Hematopoietic multipotent progenitor cell treated with erythropoietin and hydrocortisone succinate and interleukin-3 and kit ligand, for 8 days (in vitro differentiated cells): Measurements from ENCODE around the gene ARL11.

Experiments
- DNase-seq: peaks from one replicate; pipeline ENCODE4 v3.0.0-alpha.2; 2015

The ARL11 gene

DNA sequence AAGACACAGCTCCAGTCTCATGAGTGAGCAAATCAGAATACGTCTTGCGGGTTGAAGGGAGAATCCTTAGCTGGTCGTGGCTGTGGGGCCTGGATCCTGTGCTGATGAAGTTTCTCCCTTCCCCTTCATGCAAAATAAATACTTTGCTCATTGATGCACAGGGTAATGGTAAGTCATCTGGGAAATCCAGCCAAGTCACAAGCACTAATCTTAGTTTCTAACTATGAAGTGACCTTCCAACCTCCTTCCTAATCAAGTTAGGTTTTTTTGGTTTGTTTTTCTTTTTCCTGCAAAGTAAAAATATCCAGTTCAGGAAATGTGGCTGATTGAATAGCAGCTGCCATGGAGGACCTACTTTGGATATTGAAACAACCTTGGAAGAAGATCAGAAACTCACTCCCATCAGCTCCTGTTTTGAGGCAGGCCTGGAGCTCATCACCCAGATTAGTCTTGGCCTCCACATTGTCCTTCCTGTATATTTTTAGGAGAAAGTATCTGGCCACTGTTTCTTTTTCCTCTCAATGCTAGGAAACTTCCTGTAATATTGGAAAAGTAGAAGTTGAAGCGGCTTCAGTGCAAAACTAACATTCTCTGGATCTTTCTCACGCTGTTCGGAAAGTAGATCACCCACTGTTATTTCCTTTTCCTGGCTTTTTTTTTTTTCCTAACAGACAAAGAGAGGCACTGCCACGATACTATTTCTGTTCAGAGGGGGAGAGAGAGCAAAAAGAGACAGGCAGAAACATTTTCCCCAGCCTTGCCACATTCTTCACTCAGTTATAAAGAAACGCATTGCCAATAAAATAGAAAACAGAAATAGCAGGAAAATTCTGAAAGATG is 12.3 kb upstream of the ARL11 start:
- DNase-seq, result no peak

DNA sequence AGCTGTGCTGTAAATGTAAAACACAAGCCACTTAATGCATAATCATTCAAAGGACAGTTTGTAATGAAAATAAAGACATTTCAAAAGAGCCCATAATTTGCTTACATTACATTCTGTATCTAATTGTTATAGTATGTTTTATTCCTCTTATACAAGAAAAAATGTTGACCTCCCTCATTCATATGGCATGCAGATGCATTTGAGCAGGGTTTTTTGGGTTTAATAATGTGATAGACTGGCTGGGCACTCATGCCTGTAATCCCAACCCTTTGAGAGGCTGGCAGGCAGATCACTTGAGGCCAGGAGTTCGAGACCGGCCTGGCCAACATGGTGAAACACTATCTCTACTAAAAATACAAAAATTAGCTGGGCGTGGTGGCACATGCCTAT is 11.6 kb upstream of the ARL11 start:
- no peak for DNase-seq

DNA sequence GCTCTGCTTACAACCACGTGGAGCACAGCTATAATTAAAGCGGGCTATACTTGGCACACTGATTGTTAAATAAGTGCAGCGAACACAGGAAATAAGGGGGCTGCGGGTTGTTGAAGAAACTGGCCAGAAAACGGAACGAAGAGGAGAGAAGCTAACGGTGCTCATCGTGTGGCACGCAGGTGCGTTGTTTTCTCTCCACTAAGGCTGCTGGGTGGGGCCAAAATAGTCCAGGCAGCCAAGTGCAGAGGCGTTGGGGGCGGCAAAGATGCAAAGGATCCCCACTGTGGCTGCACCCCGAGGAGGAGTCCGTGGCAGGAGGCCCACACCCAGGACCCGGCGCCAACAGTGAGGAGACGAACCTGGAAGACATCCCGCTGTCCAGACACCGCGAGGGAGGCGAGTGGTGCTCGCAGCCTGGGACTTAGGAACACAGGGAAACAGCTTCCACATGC is 8.1 kb upstream of the ARL11 start:
- no peak for DNase-seq

DNA sequence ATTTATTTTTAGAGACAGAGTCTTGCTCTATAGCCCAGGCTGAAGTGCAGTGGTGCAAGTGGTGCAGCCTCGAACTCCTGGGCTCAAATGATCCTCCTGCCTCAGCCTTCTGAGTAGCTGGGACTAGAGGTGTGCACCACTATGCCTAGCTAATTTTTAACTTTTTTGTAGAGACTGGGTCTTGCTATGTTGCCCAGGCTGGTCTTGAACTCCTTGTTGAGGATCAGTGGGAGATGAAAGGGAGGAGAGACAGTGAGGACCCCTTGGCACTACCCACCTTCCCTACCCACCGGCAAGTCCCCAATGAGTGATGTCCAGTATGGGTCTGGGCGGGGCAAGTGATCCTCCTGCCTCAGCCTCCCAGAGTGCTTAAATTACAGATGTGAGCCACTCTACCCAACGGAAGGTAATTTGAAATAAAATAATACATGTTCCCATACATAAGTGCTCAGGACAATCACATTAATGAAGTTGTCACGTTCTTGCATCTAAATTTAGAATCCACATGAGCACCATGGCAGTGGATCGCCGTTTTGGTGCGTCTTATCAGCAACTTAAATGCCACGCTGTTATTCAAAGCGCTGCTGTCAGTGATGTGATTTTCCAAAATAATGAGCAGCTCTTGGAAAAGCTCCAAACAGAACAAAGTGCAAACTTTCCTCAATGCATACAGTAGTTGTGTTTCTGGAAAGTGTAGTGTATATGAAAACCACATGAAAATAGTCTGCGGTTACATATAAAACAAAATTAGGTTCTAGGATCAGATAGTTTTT is 5.9 kb upstream of the ARL11 start:
- peak; percentile 49 for DNase-seq

DNA sequence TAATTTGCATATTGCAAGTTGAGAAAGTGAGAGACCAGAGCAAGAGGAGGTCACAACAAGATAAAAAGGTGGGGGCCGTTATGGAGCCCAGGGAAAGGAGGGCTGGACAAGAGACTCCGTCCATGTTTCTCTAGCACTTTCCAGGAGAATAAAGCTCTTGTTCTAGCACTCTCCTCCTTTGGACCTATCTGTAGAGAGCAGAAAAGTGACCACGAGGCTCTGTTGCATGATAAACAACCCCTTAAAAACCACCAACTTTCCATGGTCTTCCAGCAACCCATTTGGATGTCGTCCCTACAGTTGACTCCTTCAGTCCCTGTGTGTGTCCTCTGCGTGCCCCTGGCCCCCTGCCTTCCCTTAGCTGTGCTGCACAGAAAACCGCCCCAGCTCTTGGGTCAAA is 4.1 kb upstream of the ARL11 start:
- peak; percentile 27 for DNase-seq

DNA sequence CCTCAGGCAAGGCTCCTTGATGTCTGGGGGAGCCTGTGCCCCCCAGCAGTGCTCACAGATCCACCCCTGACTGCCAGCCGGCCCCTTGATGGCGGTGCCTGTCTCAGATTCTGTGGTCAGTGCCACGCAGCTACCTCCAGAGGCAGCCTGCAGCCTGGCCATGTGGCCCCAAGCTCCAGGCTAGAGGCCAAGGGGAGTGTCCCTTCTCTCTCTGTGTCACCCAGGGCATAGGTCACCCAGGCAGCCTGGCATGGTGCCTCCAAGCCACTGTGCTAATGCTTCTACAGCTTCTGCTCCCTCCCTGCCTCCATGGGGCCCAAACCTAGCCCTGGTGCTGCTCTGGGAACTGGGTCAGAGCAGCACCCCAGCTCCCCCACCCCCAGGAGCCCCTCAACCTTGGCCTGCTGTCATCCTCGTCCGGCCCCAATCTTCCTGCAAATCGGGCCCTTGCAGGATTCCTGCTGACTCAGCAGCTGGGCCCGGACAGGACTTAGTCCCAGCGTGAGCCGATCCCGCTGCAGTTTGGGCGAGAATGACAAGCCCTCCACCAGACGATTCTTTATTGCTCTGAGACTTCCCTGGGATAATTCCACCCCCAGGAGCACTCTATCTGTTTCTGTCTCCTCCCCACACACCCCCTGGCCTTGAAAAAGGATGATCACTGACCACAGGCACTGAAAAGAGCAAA is 2.8 kb upstream of the ARL11 start:
- peak; percentile 34 for DNase-seq

DNA sequence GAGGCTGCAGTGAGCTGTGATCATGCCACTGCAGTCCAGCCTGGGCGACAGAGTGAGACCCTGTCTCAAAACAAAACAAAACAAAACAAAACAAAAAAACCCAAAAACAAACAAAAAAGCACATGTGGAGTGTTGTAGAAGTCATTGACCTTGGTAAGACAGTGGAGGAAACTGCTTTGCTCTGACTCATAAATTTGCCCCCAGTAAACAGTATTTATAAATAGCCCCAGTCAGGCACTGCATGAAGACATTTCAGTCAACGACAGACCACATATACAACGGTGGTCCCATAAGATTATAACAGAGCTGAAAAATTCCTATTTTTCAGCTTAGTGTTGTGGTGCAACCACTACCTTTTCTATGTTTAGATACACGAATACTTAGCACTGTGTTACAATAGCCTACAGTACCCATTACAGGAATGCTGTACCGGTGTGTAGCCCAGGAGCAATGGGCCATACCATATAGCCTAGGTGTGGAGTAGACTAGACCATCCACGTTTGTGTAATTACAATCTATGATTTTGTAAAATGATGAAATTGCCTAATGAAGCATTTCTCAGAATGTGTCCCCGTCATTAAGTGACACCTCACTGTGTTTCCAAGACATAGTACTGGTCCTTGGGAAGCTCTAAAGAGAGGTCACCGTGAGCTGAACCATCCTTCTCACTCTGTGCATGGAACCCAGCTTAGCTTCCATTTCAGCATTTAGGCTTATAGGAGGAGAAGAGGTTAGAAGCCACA is 1.1 kb downstream of the ARL11 start:
- DNase-seq, result no peak

DNA sequence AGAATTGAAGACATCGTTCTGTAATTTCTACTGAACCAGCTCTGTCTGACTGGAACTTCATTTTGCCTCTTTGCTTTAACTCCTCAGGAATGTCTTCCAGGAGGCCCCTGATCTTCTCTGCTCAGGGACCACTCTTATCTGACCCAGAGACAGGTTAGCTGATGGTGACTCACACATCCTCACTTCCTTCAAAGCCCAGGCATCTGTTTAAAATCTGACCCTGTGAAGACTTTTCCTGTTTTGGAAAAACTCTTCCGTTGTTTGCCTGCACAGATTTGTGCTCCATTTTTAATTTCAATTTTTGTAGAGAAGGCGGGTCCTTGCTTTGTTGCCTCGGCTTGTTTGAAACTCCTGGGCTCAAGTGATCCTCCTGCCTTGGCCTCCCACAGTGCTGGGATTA is 1.6 kb downstream of the ARL11 start:
- no peak for DNase-seq

DNA sequence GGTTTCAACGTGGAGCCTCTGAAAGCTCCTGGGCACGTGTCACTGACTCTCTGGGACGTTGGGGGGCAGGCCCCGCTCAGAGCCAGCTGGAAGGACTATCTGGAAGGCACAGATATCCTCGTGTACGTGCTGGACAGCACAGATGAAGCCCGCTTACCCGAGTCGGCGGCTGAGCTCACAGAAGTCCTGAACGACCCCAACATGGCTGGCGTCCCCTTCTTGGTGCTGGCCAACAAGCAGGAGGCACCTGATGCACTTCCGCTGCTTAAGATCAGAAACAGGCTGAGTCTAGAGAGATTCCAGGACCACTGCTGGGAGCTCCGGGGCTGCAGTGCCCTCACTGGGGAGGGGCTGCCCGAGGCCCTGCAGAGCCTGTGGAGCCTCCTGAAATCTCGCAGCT is 2.3 kb downstream of the ARL11 start:
- no peak for DNase-seq

DNA sequence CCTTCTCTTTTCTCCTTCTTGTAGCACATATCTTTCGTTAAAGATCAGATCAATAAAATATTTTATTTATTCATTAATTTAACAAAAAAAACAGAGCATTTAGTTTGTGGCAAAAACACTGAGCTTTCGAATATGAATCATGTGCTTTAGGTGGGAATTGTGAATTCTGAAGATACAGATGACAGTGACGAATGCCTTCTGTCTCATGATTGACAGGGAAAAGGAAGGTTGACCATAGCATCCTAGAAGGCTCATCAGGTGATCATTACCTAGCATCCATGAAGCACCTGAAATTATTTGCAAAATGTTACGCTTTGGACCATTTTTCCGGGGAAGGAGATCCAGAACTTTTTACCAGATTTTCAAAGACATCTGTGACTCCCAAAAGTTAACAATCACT is 3.8 kb downstream of the ARL11 start:
- no peak for DNase-seq

DNA sequence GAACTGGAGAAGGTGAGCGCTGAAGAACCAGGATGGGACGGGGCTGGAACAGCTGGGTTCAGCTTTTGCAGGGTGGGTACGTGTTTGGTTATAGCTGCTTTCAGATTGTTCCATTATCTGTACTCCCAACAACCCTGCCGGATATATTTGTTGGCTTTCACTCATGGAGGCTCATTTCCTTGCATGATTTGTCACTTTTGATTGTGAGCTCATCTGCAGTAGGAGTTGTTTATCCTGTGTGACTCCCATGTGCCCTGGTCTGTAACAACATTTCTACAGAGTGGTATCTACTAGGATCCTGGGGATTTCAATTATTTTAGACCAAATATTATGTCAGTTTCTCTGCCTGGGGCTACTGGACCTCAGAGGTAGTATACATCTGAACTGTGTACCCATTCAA is 5.4 kb downstream of the ARL11 start:
- DNase-seq, result no peak

DNA sequence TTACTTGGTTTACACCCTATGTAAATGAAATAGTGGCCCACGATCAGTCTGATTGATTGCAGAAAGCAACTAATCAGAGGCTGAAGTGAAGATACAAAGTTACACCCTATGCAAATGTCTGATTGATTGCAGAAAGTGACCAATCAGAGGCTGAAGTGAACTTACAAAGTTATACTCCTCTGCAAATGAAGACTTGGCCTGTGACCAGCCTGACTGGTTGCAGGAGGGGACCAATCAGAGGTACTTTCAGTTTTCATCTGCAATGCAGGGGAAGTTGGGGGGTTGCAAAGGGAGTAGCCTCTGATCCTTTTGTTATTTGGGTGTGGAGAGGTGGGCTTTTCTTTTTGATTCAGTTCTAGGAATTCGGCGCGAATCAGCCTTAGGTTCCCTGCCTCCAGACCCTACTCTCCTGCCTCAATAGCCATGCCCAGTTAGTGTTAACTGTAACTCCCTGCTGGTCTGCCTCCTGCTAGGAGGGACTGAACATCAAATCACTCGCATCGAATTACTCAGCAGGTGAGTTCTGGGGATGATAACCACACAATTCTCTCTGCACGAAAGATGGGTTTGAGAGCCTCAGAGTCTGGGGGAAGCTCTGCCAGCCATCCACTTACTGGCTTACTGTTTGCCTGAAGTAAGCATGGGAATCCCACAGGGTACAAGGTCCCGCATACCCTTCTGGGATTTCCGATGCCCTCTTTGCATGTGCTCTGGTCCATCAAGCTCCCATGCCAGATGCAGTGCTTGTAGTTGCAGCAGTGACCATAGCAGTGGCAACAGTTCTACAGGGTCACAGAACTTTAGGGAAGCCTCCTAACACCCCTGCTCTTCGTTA is 7.5 kb downstream of the ARL11 start:
- DNase-seq, result peak; percentile 43

DNA sequence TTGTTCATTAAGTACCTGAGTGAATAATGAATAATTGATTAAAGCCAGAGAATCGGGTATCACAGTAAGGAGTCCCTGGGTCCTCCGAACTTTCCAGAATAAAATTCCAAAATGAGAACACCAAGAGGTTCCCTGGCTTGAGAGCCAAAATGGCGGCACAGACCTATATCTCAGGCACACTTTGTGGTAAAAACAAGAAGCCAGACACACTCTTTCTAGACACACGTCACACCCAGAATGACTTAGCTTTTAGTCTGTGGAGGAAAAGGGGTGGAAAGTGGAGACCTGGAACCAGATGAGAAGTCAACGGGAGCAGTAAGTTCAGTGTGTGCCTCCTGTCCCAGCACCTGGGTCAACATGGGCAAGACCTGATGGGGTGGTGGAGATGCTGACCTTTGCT is 8.4 kb downstream of the ARL11 start:
- DNase-seq, result no peak

DNA sequence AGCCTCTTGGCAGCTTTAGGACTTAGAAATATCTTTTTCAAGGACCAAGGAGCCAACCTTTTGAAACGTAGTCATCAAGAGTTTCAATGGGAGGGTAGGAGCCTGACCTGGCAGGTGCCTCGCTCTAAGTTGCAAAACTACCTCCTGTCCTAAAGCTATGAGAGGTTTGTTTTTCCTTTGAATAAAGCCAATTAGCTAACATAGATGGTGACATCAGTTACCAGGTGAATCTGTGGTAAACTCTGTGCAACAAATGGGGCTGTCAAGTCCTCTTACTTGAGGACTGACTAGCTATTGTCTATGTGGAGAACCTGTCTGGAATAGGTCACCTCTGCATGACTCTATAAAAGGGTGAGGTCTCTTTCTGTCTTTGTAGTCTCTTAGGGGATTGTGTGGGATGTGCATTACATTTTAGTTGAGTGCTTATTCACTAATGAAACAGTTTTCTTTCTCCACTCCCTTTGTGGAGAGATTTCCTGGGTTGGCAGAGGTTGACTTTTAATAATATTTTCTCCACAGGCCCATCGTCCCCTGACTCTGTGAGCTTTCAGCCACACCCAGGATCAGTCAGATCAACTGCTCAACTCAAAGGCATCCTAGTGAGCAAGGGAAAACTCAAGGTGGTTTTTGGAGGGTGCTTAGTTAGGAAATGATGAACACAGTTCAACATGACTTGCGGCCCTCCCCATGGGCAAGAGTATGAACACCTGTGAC is 9.9 kb downstream of the ARL11 start:
- no peak for DNase-seq

DNA sequence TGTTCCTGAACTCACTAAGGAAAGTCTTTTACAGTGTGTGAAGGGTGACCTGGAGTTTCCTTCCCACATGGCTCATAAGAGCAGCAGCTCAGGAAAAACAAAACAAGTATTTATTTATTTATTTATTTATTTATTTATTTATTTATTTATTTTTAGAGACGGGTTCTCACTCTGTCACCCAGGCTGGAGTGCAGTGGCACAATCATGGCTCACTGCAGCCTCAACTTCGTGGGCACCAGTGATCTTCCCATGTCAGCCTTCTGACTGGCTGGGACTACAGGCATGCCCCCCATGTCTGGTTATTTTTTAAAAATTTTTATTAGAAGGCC is 10.4 kb downstream of the ARL11 start:
- no peak for DNase-seq

DNA sequence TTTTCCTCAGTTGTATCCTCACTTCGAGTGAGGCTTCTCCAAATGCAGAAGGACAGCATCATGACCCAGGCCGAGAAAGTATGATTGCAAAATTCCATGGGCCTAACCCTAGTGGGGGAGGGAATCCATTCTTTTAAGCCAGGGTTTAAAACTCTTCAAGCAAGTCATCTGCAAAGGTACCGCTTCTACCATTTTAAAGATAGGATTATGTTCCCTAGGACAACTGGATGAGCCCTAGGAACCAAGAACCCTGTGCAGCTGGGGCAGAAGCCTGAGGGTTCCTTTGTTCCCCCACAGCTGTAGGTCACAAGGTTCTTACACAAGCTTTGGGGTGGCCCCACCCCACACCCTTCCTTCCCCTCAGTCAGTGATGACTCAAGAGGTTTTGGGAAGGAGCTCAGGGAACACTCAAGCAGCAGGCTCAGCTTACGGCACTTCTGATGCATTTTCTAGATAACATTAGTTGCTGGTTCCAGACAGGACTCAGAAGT is 13.5 kb downstream of the ARL11 start:
- DNase-seq, result peak; percentile 55

DNA sequence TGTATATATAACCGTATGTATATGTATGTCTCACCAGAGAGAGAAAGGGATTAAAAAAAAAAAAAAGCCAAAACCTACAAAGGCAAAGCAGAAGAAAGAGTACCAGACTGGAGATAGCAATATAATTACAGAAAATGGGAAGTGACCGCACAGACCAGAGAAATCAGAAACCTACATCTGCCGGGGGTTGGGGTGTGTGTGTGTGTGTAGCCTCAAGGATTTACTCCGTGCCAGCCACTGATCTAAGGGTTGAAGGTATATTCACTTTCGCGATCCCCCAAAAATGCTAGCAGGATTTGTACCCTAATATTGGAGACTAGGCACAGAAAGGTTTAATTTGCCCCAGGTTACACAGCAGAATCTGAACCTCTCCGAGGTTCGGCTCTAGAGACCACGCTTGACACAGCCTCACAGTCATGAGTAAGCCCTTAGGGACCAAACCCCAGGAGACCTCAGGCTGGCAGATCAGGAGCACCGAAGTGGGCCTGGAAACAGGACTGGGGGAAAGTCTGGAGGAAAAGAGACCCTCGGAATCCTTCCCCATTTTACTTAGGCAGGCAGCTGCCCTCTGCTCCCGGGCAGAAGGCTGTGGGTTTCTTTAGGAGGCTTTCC is 14.8 kb downstream of the ARL11 start:
- peak; percentile 58 for DNase-seq

DNA sequence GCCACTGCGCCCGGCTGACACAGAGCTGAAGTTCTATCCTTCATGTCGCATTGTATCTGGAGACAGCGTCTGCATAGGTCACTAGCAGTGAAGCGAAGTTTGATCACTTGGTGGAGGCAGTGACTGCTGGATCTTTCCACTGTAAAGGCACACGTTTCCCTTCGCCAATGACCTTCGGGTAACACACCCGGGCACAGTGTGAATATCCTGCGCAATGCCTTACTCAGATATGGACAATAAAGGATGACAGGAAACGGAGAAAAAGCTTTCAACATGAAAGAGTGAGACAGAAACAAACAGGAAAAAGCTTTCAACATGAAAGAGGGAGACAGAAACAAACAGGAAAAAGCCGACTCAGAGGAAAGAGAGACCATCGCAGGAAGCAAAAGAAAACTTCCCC is 17.1 kb downstream of the ARL11 start:
- DNase-seq, result no peak

DNA sequence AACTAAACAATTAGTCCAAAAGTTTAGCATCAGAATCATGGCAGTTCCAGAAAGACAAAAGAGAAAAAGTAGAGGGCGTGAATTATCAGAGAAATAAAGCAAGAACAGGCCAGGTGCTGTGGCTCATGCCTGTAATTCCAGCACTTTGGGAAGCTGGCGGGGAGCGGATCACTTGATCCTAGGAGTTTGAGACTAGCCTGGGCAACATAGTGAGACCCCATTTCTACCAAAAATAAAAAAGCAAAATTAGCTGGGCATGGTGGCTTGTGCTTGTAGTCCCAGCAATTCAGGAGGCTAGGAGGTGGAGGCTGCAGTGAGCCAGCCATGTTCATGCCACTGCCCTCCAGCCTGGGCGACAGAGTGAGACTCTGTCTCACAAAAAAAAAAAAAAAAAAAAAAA is 18.4 kb downstream of the ARL11 start:
- DNase-seq, result no peak

DNA sequence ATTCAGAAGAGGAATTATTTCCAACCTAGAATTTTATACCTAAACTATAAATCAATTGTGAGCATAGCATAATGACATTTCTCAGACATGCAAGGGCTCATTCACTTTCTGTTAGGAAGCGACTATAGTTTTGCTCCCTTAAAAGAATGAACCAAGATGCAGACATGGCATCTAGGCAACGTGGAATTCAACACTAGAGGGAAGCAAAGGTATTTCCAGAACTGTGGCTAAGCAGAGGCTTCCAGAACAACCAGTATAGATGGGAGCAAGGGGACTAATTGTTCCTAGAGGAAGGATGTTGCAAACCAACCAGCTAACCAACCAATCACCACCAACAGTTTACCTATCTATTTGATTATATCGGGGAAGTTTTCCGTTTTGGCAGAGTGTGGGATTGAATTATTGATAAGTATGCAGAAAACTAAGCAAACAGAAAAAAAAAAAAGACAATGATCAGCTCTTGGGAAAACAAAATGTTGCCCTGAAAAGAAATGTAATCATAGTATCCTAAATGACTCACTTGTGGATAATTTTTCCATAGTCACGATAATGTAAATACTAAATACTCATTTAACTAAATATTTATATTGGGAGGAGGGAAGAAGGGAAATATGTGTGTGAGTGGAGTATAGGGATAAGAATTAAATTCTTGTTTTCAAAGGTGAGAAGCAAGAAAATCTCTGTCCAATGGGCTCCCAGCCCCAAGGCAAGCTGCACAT is 21.1 kb downstream of the ARL11 start:
- no peak for DNase-seq
